Testis (tissue), 2 donors: ENCODE measurements around the gene HK3.

Experiments
- CTCF ChIP-seq, 3 experiments: fragments of 450-650 bp in 2 of 3; fragments of 200-600 bp in 1 of 3; sonication (generic) in 1 of 3; IDR thresholded peaks; one replicate each; pipeline ENCODE4 v1.5.1; 2016 to 2019; ENCODE audit warnings: antibody characterized with exemption in 3 of 3, mild to moderate bottlenecking in 2 of 3, moderate library complexity in 1 of 3
- POLR2A ChIP-seq: fragments of 450-650 bp; IDR thresholded peaks from one replicate; pipeline ENCODE4 v1.6.1; 2017; ENCODE audit warnings: antibody characterized with exemption, mild to moderate bottlenecking, moderate library complexity

DNA sequence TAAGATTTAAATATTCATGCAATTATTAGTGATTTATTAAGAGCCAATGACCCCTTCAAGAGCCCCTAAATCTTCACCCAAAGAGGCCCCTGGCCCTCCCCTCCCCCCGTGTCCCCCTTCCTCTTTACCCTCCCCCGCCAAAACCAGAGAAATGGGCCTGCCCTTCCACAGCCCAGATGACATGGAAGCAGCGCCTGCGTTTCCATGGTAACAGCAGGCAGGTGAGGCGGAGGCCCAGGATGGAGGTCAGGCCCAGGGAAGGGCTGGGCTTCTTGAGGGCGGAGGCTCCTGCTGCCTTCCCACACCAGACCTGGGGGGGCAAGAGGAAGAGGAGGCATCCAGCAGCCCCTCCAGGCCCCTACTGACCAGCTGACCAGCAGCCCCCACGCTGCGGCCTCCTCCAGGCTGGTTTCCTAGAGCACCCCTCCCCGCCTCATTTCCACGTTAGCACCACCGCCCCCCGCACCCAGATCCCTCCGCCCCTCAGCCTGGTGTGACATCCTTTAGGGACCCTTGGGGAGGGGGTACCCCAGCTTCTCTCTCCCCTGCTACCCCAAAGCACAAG is 51.3 kb downstream of the HK3 start:
- no peak for TF ChIP-seq POLR2A
- no peak for TF ChIP-seq CTCF (IDR thresholded peaks at IDR 0.05)
